HEK293 (cell line): ENCODE data around the gene KCNJ11.

Experiments
- TRIM28 ChIP-seq: IDR thresholded peaks from 2 replicates; pipeline ENCODE4 v1.6.1; 2011; ENCODE audit warnings: low read length, control low read depth, borderline replicate concordance
- ZBTB17 ChIP-seq: fragments of 450-650 bp; formaldehyde crosslinking; IDR thresholded peaks from 2 replicates; pipeline ENCODE4 v1.5.1; 2016; ENCODE audit warnings: missing biosample characterization, missing genetic modification characterization
- ZFHX2 ChIP-seq: fragments of 450-650 bp; formaldehyde crosslinking; conservative IDR thresholded peaks from 2 replicates; pipeline ENCODE4 v1.5.1; 2016; ENCODE audit warnings: missing biosample characterization, missing genetic modification characterization
- ZIC2 ChIP-seq: fragments of 450-650 bp; formaldehyde crosslinking; IDR thresholded peaks from 2 replicates; pipeline ENCODE4 v1.5.1; 2016; ENCODE audit warnings: missing biosample characterization, missing genetic modification characterization
- TF ChIP-seq, protein P1 (sequence below): fragments of 450-650 bp; formaldehyde crosslinking; IDR thresholded peaks from 2 replicates; pipeline ENCODE4 v1.5.1; 2016; ENCODE audit warnings: missing biosample characterization, missing genetic modification characterization
- TF ChIP-seq, protein P2 (sequence below): fragments of 450-650 bp; formaldehyde crosslinking; IDR thresholded peaks from 2 replicates; pipeline ENCODE4 v1.5.1; 2016; ENCODE audit warnings: missing biosample characterization, missing genetic modification characterization
- TF ChIP-seq, protein P3 (sequence below): fragments of 450-650 bp; formaldehyde crosslinking; IDR thresholded peaks from 2 replicates; pipeline ENCODE4 v1.5.1; 2016; ENCODE audit warnings: missing biosample characterization, missing genetic modification characterization
- TF ChIP-seq, protein P4 (sequence below): fragments of 450-650 bp; formaldehyde crosslinking; IDR thresholded peaks from 2 replicates; pipeline ENCODE4 v1.5.1; 2016; ENCODE audit warnings: missing biosample characterization, missing genetic modification characterization
- TF ChIP-seq, protein P5 (sequence below): fragments of 450-650 bp; IDR thresholded peaks from 2 replicates; pipeline ENCODE4 v1.5.1; 2018; ENCODE audit warnings: missing biosample characterization, mild to moderate bottlenecking, missing genetic modification characterization

DNA sequence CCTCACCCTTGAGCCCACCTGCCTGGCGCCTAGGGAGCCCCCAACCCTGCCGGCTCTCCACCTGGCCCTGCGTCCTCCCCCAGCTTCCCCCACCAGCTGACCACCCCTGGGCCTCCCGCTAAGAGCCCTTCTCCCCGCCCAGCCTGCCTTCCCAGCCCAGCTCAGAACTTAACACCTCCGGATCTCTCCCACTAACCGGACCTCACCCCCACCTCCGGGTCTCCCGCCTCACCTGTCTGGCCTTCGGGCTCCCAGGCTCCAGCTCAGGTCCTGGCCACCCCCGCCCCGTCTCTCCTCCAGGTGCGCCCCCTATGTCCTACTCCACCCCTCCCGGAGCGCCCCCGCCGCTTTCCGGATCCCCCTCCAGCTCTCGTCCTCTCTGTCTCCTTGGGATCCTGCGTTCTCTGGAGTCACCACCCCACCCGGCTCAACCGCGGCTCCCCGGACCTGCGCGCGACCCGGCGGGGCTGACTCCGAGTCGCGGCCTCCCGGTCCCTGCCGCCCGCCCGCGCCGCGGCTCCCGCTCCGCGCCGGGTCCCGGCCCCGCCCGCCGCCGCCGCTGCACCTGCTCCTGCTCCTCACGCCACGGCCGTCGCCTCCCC is at the start of gene KCNJ11:
- no peak for TF ChIP-seq TRIM28
- TF ChIP-seq ZFHX2: peak; percentile 62
- TF ChIP-seq ZBTB17 (tag by site-specific recombination): no peak
- TF ChIP-seq, protein P1, sequence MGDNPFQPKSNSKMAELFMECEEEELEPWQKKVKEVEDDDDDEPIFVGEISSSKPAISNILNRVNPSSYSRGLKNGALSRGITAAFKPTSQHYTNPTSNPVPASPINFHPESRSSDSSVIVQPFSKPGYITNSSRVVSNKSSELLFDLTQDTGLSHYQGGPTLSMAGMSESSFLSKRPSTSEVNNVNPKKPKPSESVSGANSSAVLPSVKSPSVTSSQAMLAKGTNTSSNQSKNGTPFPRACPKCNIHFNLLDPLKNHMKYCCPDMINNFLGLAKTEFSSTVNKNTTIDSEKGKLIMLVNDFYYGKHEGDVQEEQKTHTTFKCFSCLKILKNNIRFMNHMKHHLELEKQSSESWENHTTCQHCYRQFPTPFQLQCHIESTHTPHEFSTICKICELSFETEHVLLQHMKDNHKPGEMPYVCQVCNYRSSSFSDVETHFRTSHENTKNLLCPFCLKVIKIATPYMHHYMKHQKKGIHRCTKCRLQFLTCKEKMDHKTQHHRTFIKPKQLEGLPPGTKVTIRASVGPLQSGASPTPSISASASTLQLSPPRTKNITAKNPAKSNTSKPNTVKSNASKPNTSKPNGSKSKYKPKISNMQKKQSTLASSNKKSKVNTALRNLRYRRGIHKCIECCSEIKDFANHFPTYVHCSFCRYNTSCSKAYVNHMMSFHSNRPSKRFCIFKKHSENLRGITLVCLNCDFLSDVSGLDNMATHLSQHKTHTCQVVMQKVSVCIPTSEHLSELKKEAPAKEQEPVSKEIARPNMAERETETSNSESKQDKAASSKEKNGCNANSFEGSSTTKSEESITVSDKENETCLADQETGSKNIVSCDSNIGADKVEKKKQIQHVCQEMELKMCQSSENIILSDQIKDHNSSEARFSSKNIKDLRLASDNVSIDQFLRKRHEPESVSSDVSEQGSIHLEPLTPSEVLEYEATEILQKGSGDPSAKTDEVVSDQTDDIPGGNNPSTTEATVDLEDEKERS: no peak
- TF ChIP-seq, protein P2, sequence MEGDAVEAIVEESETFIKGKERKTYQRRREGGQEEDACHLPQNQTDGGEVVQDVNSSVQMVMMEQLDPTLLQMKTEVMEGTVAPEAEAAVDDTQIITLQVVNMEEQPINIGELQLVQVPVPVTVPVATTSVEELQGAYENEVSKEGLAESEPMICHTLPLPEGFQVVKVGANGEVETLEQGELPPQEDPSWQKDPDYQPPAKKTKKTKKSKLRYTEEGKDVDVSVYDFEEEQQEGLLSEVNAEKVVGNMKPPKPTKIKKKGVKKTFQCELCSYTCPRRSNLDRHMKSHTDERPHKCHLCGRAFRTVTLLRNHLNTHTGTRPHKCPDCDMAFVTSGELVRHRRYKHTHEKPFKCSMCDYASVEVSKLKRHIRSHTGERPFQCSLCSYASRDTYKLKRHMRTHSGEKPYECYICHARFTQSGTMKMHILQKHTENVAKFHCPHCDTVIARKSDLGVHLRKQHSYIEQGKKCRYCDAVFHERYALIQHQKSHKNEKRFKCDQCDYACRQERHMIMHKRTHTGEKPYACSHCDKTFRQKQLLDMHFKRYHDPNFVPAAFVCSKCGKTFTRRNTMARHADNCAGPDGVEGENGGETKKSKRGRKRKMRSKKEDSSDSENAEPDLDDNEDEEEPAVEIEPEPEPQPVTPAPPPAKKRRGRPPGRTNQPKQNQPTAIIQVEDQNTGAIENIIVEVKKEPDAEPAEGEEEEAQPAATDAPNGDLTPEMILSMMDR (tag by site-specific recombination): no peak
- TF ChIP-seq, protein P3, sequence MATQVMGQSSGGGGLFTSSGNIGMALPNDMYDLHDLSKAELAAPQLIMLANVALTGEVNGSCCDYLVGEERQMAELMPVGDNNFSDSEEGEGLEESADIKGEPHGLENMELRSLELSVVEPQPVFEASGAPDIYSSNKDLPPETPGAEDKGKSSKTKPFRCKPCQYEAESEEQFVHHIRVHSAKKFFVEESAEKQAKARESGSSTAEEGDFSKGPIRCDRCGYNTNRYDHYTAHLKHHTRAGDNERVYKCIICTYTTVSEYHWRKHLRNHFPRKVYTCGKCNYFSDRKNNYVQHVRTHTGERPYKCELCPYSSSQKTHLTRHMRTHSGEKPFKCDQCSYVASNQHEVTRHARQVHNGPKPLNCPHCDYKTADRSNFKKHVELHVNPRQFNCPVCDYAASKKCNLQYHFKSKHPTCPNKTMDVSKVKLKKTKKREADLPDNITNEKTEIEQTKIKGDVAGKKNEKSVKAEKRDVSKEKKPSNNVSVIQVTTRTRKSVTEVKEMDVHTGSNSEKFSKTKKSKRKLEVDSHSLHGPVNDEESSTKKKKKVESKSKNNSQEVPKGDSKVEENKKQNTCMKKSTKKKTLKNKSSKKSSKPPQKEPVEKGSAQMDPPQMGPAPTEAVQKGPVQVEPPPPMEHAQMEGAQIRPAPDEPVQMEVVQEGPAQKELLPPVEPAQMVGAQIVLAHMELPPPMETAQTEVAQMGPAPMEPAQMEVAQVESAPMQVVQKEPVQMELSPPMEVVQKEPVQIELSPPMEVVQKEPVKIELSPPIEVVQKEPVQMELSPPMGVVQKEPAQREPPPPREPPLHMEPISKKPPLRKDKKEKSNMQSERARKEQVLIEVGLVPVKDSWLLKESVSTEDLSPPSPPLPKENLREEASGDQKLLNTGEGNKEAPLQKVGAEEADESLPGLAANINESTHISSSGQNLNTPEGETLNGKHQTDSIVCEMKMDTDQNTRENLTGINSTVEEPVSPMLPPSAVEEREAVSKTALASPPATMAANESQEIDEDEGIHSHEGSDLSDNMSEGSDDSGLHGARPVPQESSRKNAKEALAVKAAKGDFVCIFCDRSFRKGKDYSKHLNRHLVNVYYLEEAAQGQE: no peak
- TF ChIP-seq, protein P4, sequence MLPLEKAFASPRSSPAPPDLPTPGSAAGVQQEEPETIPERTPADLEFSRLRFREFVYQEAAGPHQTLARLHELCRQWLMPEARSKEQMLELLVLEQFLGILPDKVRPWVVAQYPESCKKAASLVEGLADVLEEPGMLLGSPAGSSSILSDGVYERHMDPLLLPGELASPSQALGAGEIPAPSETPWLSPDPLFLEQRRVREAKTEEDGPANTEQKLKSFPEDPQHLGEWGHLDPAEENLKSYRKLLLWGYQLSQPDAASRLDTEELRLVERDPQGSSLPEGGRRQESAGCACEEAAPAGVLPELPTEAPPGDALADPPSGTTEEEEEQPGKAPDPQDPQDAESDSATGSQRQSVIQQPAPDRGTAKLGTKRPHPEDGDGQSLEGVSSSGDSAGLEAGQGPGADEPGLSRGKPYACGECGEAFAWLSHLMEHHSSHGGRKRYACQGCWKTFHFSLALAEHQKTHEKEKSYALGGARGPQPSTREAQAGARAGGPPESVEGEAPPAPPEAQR (tag by site-specific recombination): no peak
- TF ChIP-seq, protein P5, sequence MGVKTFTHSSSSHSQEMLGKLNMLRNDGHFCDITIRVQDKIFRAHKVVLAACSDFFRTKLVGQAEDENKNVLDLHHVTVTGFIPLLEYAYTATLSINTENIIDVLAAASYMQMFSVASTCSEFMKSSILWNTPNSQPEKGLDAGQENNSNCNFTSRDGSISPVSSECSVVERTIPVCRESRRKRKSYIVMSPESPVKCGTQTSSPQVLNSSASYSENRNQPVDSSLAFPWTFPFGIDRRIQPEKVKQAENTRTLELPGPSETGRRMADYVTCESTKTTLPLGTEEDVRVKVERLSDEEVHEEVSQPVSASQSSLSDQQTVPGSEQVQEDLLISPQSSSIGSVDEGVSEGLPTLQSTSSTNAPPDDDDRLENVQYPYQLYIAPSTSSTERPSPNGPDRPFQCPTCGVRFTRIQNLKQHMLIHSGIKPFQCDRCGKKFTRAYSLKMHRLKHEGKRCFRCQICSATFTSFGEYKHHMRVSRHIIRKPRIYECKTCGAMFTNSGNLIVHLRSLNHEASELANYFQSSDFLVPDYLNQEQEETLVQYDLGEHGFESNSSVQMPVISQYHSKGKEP (tag by site-specific recombination): no peak
- TF ChIP-seq ZIC2 (tag by site-specific recombination): no peak
